Activated T-helper 1 cell treated with anti-CD3 and anti-CD28 coated beads, Interleukin-2, amount 50 U/mL, for 16 hours (primary cell): ENCODE data around the gene MSI2.
"Not testable (repeated sequence)": the region's sequence is repeated elsewhere in the genome, so short reads cannot be mapped to it uniquely, and the experiment has no call there.

Experiments
- DNase-seq, 2 donors: peaks; one replicate each; pipeline ENCODE4 v3.0.0-alpha.2; 2020; ENCODE audit warnings: low read depth in 1 of 2, low spot score in 1 of 2

The MSI2 gene

DNA sequence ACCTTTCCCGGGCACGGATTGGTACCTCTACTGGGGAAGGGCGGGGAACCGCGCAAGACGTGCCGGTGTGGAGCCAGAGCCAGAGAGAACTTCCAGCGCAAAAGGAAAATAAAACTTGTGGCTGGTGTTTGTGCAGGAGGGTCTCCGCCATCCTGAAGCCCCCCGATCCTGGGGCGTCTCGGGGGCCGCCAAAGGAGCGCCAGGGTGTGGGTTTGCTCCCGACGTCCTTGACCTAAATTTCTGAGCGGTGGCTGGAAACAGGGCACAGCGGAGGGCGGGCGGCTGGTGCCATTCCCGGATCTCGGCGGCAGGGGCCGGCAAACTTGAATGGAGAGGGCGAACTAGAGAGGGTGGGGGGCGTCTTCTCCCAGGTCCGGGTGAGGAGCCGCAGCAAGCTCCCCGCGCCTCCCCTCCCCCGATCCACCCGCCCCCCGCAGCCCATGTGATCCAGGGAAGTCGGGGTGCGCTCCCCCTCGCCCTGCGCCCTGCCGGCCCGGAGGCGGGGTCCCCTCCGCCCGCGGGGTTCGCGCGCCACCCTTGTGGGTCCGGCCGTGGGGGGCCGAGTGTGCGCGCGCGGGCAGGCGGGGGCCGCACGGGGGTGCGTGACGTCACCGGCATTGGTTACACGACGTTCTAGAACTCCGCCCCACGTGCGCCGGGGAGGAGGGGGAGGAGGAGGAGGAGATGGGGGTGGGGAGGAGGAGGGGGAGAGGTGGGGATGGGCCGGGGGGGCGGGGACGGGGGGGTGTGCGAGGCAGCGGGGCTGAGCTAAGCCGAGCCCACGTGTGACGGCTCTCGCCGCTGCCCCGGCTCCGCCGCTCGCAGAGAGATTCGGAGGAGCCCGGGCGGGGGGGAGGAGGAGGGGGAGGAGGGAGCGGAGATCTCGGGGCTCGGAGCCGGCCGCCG lies at the start of gene MSI2:
TSS of gene MSI2 (plus strand) at position 748 of the 906 bp plus-strand sequence. CDS start 220 bp downstream, outside the sequence.
- DNase-seq, result peak; percentile 78 to 86

DNA sequence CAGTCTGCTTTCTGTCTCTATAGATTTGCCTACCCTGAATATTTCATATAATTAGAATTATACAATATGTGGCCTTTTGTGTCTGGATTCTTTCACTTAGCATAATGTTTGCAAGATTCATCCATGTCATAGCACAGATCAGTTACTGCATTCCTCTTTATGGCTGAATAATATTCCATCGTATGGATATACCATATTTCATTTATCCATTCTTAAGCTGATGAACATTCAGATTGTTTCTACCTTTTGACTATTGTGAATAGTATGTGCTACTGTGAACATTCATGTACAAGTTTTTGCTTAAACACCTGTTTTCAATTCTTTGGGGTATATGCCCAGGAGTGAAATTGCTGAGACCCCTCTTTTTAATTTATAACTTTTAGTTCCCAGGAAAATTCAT lies 49.4 kb upstream of the MSI2 start:
- no peak for DNase-seq

- DNase-seq, result no peak
These were observed 48.9 kb upstream of the MSI2 start for GRCh38 chr17:57207396-57207795.

DNA sequence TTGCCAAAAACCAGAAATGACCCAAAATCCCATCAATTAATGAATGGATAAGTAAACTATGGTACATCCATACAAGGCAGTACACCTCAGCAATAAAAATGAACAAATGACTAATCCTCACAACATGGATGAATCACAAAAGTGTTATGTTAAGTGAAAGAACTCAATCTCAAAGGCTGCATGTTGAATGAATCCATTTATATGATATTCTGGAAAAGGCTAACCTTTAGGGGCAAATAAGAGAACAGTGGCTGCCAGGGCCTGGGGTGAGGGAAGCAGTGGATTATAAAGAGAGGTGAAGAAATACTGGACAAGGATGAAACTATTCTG lies 46.1 kb upstream of the MSI2 start:
- no peak for DNase-seq

DNA sequence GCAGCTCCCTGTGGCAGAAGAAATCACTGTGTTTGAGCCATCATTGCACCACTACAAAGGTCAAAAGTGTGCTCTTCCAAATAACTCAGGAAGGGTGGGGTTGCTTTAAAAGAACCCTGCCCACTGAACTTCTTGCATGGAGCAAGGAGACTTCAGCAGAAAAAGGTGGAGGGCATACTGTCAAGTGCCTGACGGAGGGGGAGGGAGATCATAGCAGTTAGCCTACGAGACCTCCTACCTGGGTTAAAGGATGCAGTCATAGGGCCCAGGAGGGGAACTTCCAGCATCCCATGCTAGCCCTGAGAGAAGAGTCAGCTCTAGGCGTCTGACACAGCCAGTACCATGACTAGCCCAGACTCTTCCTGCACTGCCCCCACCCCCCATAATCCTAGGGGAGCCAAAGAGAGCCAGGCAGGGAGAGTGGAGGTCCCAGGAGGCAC lies 45.3 kb upstream of the MSI2 start:
- DNase-seq, result no peak

- no peak for DNase-seq
These were observed 44.8 kb upstream of the MSI2 start for GRCh38 chr17:57211543-57211942.

GRCh38 chr17:57213180-57213825 lies 43.0 kb upstream of the MSI2 start:
- DNase-seq, result no peak

- DNase-seq, result no peak
These were observed 41.0 kb upstream of the MSI2 start for GRCh38 chr17:57215317-57215716.

GRCh38 chr17:57221366-57222350 lies 34.7 kb upstream of the MSI2 start:
- DNase-seq, result no peak

DNA sequence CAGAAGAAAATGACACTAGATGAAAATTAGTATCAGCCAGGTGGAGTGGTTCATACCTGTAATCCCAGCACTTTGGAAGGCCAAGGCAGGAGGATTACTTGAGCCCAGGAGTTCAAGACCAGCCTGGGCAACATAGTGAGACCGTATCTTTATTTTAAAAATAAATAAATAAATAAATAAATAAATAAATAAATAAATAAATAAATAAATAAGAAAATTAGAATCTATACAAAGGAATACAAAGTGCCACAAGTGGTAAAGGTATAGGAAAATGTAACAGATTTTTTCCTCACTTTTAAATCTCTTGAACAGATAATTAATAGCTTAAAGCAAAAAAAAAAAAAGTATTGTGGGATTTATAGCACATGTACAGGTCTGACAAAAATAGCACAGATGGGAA lies 33.9 kb upstream of the MSI2 start:
- DNase-seq, result not testable (repeated sequence)

DNA sequence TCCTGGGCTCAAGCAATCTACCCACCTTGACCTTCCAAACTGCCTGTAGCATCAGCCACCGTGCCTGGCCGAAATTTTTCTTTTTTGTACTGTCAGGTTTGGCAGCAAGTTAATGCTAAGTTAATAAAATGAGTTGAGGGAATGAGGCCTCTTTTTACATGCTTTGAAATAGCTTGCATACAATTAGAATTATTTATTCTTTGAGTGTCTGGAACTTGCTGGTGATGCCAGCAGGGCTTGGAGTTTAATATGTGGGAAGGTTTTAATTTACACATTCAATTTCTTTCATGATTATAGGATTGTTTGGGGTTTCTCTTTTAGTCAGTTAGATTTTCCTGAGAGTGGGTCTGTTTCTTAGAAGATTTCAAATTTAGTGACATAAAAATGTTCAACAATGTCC lies 31.2 kb upstream of the MSI2 start:
- DNase-seq, result no peak

- no peak for DNase-seq
These were observed 29.5 kb upstream of the MSI2 start for GRCh38 chr17:57226793-57227192.

DNA sequence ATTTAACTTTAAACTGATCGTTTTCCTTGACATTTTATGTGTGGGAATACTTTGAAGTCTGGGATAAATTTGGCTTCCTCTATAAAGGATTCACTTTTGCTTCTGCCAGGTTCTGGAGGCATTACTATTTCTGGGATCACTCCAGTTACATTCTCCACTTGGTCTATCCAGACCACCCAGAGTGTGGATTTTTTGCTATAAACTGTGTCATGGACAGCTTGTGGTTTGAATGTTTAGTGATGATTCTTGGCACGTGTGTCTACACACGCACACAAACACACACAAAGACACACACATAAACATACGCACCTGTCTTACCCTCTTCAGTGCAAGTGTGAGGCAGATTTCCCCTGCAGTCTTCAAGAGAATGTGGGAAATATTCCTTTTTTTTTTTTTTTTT lies 27.4 kb upstream of the MSI2 start:
- DNase-seq, result no peak

DNA sequence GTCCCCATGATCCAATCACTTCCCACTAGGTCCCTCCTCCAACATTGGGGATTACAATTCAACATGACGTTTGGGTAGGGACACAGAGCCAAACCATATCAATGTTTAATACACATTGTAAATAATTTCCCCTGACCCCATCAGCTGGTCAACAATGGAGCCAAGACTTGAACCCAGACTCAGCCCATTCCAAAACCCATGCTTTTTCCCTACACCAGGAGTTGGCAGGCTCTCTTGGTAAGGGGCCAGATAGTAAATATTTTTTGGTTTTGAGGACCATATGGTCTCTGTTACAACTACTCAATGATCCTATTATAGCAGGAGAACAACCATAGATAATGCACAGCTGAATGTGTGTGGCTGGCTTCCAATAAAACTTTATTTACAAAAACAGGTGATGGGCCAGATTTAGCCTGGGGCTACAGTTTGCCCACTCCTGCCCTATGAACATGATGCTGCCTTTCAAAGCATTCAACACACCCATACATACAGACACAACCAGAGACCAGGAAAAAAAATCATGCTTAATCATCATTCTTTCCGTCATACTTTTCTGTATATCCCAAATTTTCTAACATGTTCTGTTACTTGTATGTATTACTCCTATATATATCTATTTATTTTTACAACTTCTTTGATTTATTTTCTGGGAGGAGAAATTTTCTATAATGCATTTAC lies 22.1 kb upstream of the MSI2 start:
- DNase-seq, result no peak

DNA sequence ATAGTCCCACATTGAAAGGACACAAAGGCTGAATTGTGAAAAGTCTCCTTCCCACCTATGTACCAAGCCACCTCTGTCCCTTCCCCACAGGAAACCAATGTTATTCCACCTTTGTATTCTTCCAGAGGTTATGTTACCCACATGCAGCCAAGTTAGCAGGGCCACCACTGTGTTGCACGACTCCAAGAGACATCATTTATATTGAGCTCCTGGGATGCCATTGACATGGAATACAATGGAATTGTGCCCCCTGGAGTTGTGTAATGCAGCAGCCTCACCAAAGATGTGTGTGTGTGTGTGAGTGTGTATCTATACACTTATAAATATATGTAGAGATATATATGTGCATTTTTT lies 21.6 kb upstream of the MSI2 start:
- no peak for DNase-seq

DNA sequence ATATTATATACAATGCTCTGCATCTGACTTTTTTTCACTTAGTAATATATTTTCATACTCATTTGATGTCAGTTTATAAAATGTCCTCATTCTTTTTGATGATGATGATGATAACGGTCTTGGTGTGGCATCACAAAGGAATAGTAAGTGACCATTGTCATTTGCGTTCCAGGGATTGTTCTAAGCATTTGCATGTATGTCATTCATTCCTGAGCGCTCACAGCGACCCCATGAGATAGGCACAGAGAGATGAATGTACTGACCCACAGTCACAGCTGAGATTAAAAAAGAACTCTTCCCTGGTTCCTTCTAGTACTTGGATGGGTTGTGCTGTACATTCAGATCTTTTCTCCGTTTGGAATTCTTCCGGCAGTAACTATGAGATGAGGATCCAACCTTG lies 21.2 kb upstream of the MSI2 start:
- DNase-seq, result no peak

DNA sequence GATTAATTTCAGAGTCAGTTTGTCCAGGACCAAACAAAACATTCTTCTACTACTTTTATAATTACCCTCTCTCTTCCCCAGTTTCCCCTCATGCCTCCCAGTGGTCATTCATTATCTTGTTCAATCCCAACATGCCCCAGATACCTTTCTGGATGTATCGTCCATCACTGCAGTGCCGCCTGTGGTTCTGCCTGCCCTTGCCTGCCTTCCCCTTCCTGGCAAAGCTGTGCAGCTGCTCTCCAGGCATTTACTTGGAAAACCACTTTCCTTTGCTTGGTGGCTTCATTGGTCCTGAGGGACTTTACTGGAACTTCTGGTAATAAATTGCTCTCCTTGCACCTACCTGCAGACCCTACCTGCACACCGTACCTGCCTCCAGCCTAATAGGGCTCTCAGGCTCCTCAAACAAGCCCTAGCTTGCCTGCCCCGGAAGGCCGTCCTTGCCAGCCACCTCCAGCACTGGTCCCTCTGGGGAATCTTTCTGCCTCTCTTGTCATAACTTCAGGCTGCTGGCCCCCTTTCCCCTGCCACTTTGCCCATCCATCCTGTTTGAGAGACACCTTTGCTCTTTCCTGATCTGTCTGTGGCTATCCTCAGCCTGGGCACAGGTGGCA lies 19.5 kb upstream of the MSI2 start:
- no peak for DNase-seq

GRCh38 chr17:57240648-57241047 lies 15.7 kb upstream of the MSI2 start:
- no peak for DNase-seq

GRCh38 chr17:57242148-57242547 lies 14.2 kb upstream of the MSI2 start:
- DNase-seq, result no peak

DNA sequence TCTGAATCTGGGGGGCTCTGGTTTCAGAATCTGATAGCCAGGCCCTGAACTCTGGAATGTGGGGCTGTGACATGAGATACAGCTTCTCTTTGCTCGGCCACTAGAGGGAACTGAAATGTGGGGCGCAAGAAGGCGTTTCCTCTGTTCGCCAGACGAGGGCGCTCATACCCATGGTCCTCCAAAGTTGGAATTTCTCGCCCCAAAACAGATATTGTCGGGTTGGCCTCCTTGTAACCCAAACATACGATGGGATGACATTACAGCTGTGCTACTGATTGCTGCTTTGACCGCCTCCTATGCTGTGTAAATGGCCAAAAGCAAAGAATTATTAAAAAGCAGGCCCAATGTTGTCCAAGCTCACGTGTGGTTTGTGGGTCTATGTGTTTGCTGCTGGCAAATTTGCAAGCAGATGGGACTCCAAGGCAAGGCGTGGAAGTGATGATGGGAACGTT lies 13.1 kb upstream of the MSI2 start:
- DNase-seq, result peak; percentile 58 to 62
